WTC11 (cell line): Measurements from ENCODE around the gene LDB2. TPM values are rescaled to one million over a fixed set of nuclear protein-coding genes. Genes with fewer than 3 reads are reported as not detected.

Experiments
- ATAC-seq: fragments of 200-7000 bp; cut with Tn5 transposase; 2 replicates; pipeline ENCODE4 v1.10.0; 2021; ENCODE audit warnings: mild to moderate bottlenecking, moderate library complexity
- CTCF ChIA-PET: fragments of 300-600 bp; sonication (Branson Sonifier 250); formaldehyde crosslinking; loops from one replicate; lab custom pipeline; 2021; ENCODE audit warnings: antibody characterized with exemption; lab: Charles Lee
- POLR2A ChIA-PET: fragments of 350-600 bp; sonication (Branson Sonifier 250); formaldehyde crosslinking; loops from one replicate; lab custom pipeline; 2021; ENCODE audit warnings: antibody characterized with exemption; lab: Charles Lee
- DNase-seq: peaks from one replicate; pipeline ENCODE4 v3.0.0; 2021; ENCODE audit warnings: low spot score
- H3K27ac Mint-ChIP-seq: 2 replicates; pipeline ENCODE4 v1.8.0; 2021; ENCODE audit warnings: mixed read lengths
- H3K27me3 Mint-ChIP-seq: 2 replicates; pipeline ENCODE4 v1.8.0; 2021; ENCODE audit warnings: low read depth, mild to moderate bottlenecking, moderate library complexity, mixed read lengths
- H3K36me3 Mint-ChIP-seq: 2 replicates; pipeline ENCODE4 v1.8.0; 2021; ENCODE audit warnings: mixed read lengths
- H3K4me1 Mint-ChIP-seq: 2 replicates; pipeline ENCODE4 v1.8.0; 2022; ENCODE audit warnings: mixed read lengths
- H3K4me3 Mint-ChIP-seq: 2 replicates; pipeline ENCODE4 v1.8.0; 2021; ENCODE audit warnings: mild to moderate bottlenecking, moderate library complexity, mixed read lengths
- H3K9me3 Mint-ChIP-seq: 2 replicates; pipeline ENCODE4 v1.8.0; 2021; ENCODE audit warnings: mixed read lengths
- AR ChIP-seq: fragments of 250-450 bp; sonication (Bioruptor Pico); IDR thresholded peaks from 2 replicates; pipeline ENCODE4 v1.9.0; 2021; ENCODE audit warnings: mild to moderate bottlenecking
- ATF2 ChIP-seq: sonication (generic); formaldehyde crosslinking; IDR thresholded peaks from 2 replicates; pipeline ENCODE4 v1.8.1; 2022; ENCODE audit warnings: low read depth, missing genetic modification reagents, borderline replicate concordance
- CREB1 ChIP-seq: sonication (generic); formaldehyde crosslinking; IDR thresholded peaks from 2 replicates; pipeline ENCODE4 v1.8.0; 2023; ENCODE audit warnings: mild to moderate bottlenecking, missing genetic modification reagents
- ELF4 ChIP-seq: sonication (generic); formaldehyde crosslinking; IDR thresholded peaks from 2 replicates; pipeline ENCODE4 v1.8.1; 2022; ENCODE audit warnings: low read depth, mild to moderate bottlenecking, moderate library complexity, missing genetic modification reagents
- EMX1 ChIP-seq: fragments of 250-450 bp; sonication (Bioruptor Pico); IDR thresholded peaks from 2 replicates; pipeline ENCODE4 v1.8.0; 2021; ENCODE audit warnings: mild to moderate bottlenecking
- ESRRA ChIP-seq: sonication (generic); formaldehyde crosslinking; IDR thresholded peaks from 2 replicates; pipeline ENCODE4 v1.8.1; 2022; ENCODE audit warnings: mild to moderate bottlenecking, missing genetic modification reagents, borderline replicate concordance
- ETV6 ChIP-seq: sonication (generic); formaldehyde crosslinking; IDR thresholded peaks from 2 replicates; pipeline ENCODE4 v1.8.1; 2022; ENCODE audit warnings: mild to moderate bottlenecking, missing genetic modification reagents
- FOXJ3 ChIP-seq: sonication (generic); formaldehyde crosslinking; IDR thresholded peaks from 2 replicates; pipeline ENCODE4 v1.9.0; 2021; ENCODE audit warnings: missing genetic modification reagents, mild to moderate bottlenecking, borderline replicate concordance
- HMGXB4 ChIP-seq: sonication (generic); formaldehyde crosslinking; IDR thresholded peaks from 2 replicates; pipeline ENCODE4 v1.8.1; 2023; ENCODE audit warnings: mild to moderate bottlenecking, moderate library complexity, missing genetic modification reagents
- MAX ChIP-seq: sonication (generic); formaldehyde crosslinking; IDR thresholded peaks from 2 replicates; pipeline ENCODE4 v1.8.0; 2022; ENCODE audit warnings: mild to moderate bottlenecking, missing genetic modification reagents
- NFE2L1 ChIP-seq: sonication (generic); formaldehyde crosslinking; IDR thresholded peaks from 2 replicates; pipeline ENCODE4 v1.8.1; 2023; ENCODE audit warnings: missing genetic modification reagents
- NR1H2 ChIP-seq: sonication (generic); formaldehyde crosslinking; IDR thresholded peaks from 2 replicates; pipeline ENCODE4 v1.9.0; 2021; ENCODE audit warnings: mild to moderate bottlenecking, moderate library complexity, missing genetic modification reagents
- OVOL2 ChIP-seq: fragments of 250-450 bp; sonication (Bioruptor Pico); IDR thresholded peaks from 2 replicates; pipeline ENCODE4 v1.9.0; 2021; ENCODE audit warnings: mild to moderate bottlenecking, borderline replicate concordance
- ZMAT4 ChIP-seq: fragments of 250-450 bp; sonication (Bioruptor Pico); IDR thresholded peaks from 2 replicates; pipeline ENCODE4 v1.9.0; 2021; ENCODE audit warnings: mild to moderate bottlenecking
- ZNF219 ChIP-seq: sonication (generic); formaldehyde crosslinking; IDR thresholded peaks from 2 replicates; pipeline ENCODE4 v1.8.0; 2023; ENCODE audit warnings: missing genetic modification reagents, mild to moderate bottlenecking, borderline replicate concordance
- total RNA-seq: library from RNA; stranded (reverse); gene quantifications from 3 replicates; pipeline ENCODE4 v1.2.3, GENCODE V29; 2021
- TF ChIP-seq, protein P1 (sequence below): sonication (generic); formaldehyde crosslinking; IDR thresholded peaks from 2 replicates; pipeline ENCODE4 v1.8.0; 2022; ENCODE audit warnings: mild to moderate bottlenecking, missing genetic modification reagents
- TF ChIP-seq, protein P2 (sequence below): sonication (generic); formaldehyde crosslinking; IDR thresholded peaks from 2 replicates; pipeline ENCODE4 v1.8.1; 2022; ENCODE audit warnings: mild to moderate bottlenecking, missing genetic modification reagents, moderate library complexity, borderline replicate concordance
- TF ChIP-seq, protein P3 (sequence below): sonication (generic); formaldehyde crosslinking; conservative IDR thresholded peaks from 2 replicates; pipeline ENCODE4 v1.8.1; 2023; ENCODE audit warnings: mild to moderate bottlenecking, low read depth, missing genetic modification reagents, moderate library complexity
- TF ChIP-seq, protein P4 (sequence below): sonication (generic); formaldehyde crosslinking; IDR thresholded peaks from 2 replicates; pipeline ENCODE4 v1.8.1; 2022; ENCODE audit warnings: mild to moderate bottlenecking, moderate library complexity, missing genetic modification reagents
- TF ChIP-seq, protein P5 (sequence below): sonication (generic); formaldehyde crosslinking; IDR thresholded peaks from 2 replicates; pipeline ENCODE4 v1.8.0; 2023; ENCODE audit warnings: missing genetic modification reagents
- TF ChIP-seq, protein P6 (sequence below): fragments of 250-450 bp; sonication (Bioruptor Pico); IDR thresholded peaks from 2 replicates; pipeline ENCODE4 v1.9.0; 2021; ENCODE audit warnings: moderate library complexity, mild to moderate bottlenecking, inconsistent platforms, borderline replicate concordance

The LDB2 gene
- total RNA-seq, 1 experiment from 2014 or later = 62.4 TPM

DNA sequence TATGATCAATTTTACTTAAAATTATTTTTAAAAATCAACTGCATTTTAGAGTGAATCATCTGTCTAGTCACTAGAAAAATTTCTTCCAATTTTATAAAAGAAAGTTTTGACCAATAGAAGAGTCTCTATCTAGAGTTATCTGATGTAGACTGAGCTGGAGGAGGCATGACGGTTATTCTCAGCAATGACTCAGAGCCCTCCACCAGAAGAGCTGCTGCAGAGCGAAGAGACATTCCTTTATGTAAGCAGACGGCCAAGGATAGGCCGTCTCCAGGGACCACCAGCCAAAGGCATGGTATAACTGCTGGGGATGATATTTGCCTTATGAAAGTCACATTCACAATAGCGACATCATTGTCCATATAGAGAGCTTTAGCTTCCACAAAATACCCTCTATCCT, 23.0 kb downstream of the LDB2 start (continued):
- no peak for TF ChIP-seq OVOL2 (CRISPR knock-in tag)
- no peak for TF ChIP-seq ATF2 (CRISPR knock-in tag)
- TF ChIP-seq NFE2L1 (CRISPR knock-in tag) = no peak
- no peak for TF ChIP-seq NR1H2 (CRISPR knock-in tag)
- no peak for TF ChIP-seq EMX1
- TF ChIP-seq, protein P1, sequence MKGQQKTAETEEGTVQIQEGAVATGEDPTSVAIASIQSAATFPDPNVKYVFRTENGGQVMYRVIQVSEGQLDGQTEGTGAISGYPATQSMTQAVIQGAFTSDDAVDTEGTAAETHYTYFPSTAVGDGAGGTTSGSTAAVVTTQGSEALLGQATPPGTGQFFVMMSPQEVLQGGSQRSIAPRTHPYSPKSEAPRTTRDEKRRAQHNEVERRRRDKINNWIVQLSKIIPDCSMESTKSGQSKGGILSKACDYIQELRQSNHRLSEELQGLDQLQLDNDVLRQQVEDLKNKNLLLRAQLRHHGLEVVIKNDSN (CRISPR knock-in tag) = no peak
- TF ChIP-seq, protein P2, sequence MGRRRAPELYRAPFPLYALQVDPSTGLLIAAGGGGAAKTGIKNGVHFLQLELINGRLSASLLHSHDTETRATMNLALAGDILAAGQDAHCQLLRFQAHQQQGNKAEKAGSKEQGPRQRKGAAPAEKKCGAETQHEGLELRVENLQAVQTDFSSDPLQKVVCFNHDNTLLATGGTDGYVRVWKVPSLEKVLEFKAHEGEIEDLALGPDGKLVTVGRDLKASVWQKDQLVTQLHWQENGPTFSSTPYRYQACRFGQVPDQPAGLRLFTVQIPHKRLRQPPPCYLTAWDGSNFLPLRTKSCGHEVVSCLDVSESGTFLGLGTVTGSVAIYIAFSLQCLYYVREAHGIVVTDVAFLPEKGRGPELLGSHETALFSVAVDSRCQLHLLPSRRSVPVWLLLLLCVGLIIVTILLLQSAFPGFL (CRISPR knock-in tag) = no peak
- TF ChIP-seq HMGXB4 = no peak

GRCh38 chr4:16869594-16870245, 28.7 kb downstream of the LDB2 start:
- POLR2A ChIA-PET = no interaction called here
- Mint-ChIP-seq H3K36me3 (peaks cover 16% of the 10 kb centered on the region), H3K9me3 (peaks cover 13% of the 10 kb centered on the region), H3K27me3 (no peaks in the 10 kb centered on the region), H3K4me3 (no peak overlapping the region), H3K4me1 (peaks cover 18% of the 10 kb centered on the region), H3K27ac (no peak overlapping the region)
- DNase-seq (no peak), ATAC-seq (no peak)
- CTCF ChIA-PET = no interaction called here
- TF ChIP-seq ESRRA (CRISPR knock-in tag) (no peak), ZMAT4 (CRISPR knock-in tag) (no peak), CREB1 (CRISPR knock-in tag) (no peak), ELF4 (CRISPR knock-in tag) (no peak), ETV6 (no peak), OVOL2 (CRISPR knock-in tag) (no peak), FOXJ3 (CRISPR knock-in tag) (no peak), AR (CRISPR knock-in tag) (no peak), EMX1 (no peak), MAX (CRISPR knock-in tag) (no peak), ZNF219 (no peak)
- TF ChIP-seq, protein P3, sequence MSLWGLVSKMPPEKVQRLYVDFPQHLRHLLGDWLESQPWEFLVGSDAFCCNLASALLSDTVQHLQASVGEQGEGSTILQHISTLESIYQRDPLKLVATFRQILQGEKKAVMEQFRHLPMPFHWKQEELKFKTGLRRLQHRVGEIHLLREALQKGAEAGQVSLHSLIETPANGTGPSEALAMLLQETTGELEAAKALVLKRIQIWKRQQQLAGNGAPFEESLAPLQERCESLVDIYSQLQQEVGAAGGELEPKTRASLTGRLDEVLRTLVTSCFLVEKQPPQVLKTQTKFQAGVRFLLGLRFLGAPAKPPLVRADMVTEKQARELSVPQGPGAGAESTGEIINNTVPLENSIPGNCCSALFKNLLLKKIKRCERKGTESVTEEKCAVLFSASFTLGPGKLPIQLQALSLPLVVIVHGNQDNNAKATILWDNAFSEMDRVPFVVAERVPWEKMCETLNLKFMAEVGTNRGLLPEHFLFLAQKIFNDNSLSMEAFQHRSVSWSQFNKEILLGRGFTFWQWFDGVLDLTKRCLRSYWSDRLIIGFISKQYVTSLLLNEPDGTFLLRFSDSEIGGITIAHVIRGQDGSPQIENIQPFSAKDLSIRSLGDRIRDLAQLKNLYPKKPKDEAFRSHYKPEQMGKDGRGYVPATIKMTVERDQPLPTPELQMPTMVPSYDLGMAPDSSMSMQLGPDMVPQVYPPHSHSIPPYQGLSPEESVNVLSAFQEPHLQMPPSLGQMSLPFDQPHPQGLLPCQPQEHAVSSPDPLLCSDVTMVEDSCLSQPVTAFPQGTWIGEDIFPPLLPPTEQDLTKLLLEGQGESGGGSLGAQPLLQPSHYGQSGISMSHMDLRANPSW = no peak
- TF ChIP-seq, protein P4, sequence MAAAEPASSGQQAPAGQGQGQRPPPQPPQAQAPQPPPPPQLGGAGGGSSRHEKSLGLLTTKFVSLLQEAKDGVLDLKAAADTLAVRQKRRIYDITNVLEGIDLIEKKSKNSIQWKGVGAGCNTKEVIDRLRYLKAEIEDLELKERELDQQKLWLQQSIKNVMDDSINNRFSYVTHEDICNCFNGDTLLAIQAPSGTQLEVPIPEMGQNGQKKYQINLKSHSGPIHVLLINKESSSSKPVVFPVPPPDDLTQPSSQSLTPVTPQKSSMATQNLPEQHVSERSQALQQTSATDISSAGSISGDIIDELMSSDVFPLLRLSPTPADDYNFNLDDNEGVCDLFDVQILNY (CRISPR knock-in tag) = no peak
- TF ChIP-seq, protein P5, sequence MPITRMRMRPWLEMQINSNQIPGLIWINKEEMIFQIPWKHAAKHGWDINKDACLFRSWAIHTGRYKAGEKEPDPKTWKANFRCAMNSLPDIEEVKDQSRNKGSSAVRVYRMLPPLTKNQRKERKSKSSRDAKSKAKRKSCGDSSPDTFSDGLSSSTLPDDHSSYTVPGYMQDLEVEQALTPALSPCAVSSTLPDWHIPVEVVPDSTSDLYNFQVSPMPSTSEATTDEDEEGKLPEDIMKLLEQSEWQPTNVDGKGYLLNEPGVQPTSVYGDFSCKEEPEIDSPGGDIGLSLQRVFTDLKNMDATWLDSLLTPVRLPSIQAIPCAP (CRISPR knock-in tag) = no peak
- TF ChIP-seq, protein P6, sequence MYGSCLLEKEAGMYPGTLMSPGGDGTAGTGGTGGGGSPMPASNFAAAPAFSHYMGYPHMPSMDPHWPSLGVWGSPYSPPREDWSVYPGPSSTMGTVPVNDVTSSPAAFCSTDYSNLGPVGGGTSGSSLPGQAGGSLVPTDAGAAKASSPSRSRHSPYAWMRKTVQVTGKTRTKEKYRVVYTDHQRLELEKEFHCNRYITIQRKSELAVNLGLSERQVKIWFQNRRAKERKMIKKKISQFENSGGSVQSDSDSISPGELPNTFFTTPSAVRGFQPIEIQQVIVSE (CRISPR knock-in tag) = no peak
